NCI-H2029 treated with DMSO at 0.1 percent for 48 hours (cell line): ENCODE data around the gene VEGFD.
"Not testable (repeated sequence)": the region's sequence is repeated elsewhere in the genome, so short reads cannot be mapped to it uniquely, and the experiment has no call there.

Experiments used
- DNase-seq: peaks from one replicate; lab custom pipeline; 2025; lab: John Stamatoyannopoulos, UW

The VEGFD gene

GRCh38 chrX:15305899-15306298 is 78.3 kb downstream of the VEGFD start:
- DNase-seq = not testable (repeated sequence)

GRCh38 chrX:15301924-15302323 is 82.3 kb downstream of the VEGFD start:
- DNase-seq = no peak

GRCh38 chrX:15299941-15300851 is 84.0 kb downstream of the VEGFD start:
- DNase-seq = no peak

GRCh38 chrX:15298780-15299179 is 85.4 kb downstream of the VEGFD start:
- no peak for DNase-seq

- no peak for DNase-seq
Measured at GRCh38 chrX:15298201-15298600, 86.0 kb downstream of the VEGFD start.
